DOHH2 (cell line): ENCODE results near the gene CSGALNACT2.

Experiments used
- H3F3A ChIP-seq: fragments of 200-600 bp; sonication (generic), shearing (Covaris generic); 2 replicates; pipeline ENCODE4 v1.6.0; 2016; ENCODE audit warnings: antibody characterized with exemption, mild to moderate bottlenecking; ENCODE audit not compliant: control insufficient read depth, insufficient read depth
- H3K27ac ChIP-seq: fragments of 200-600 bp; sonication (generic); 2 replicates; pipeline ENCODE4 v1.5.1; 2014; ENCODE audit warnings: low read depth, mild to moderate bottlenecking, low read length, moderate library complexity
- H3K27me3 ChIP-seq: fragments of 200-600 bp; sonication (generic); 2 replicates; pipeline ENCODE4 v1.6.1; 2014; ENCODE audit warnings: mild to moderate bottlenecking, low read length, mixed read lengths; ENCODE audit not compliant: control insufficient read depth
- H3K36me3 ChIP-seq: fragments of 200-600 bp; sonication (generic); 2 replicates; pipeline ENCODE4 v1.6.1; 2014; ENCODE audit warnings: mild to moderate bottlenecking, low read length, moderate library complexity, mixed read lengths; ENCODE audit not compliant: control insufficient read depth
- H3K4me1 ChIP-seq: fragments of 200-600 bp; sonication (generic); 2 replicates; pipeline ENCODE4 v1.6.1; 2014; ENCODE audit warnings: mild to moderate bottlenecking, low read length, mixed read lengths; ENCODE audit not compliant: control insufficient read depth
- H3K4me2 ChIP-seq: fragments of 200-600 bp; sonication (generic); 2 replicates; pipeline ENCODE4 v1.6.0; 2014; ENCODE audit warnings: mild to moderate bottlenecking, low read length, moderate library complexity
- H3K4me3 ChIP-seq: fragments of 200-600 bp; sonication (generic); 2 replicates; pipeline ENCODE4 v1.5.1; 2014; ENCODE audit warnings: mild to moderate bottlenecking, low read length, mixed read lengths
- H3K79me2 ChIP-seq: fragments of 200-600 bp; sonication (generic); 2 replicates; pipeline ENCODE4 v1.6.1; 2014; ENCODE audit warnings: mild to moderate bottlenecking, low read length, mixed read lengths; ENCODE audit not compliant: control insufficient read depth
- H3K9me2 ChIP-seq: fragments of 200-600 bp; sonication (generic); replicated peaks from 2 replicates; pipeline ENCODE4 v1.6.1; 2014; ENCODE audit warnings: mild to moderate bottlenecking, low read length, mixed read lengths; ENCODE audit not compliant: control insufficient read depth
- H3K9me3 ChIP-seq: fragments of 200-600 bp; sonication (generic); 2 replicates; pipeline ENCODE4 v1.6.1; 2014; ENCODE audit warnings: antibody characterized with exemption, low read length, mixed read lengths; ENCODE audit not compliant: control insufficient read depth, insufficient read depth
- H4K20me1 ChIP-seq: fragments of 200-600 bp; sonication (generic); 2 replicates; pipeline ENCODE4 v1.6.0; 2014; ENCODE audit warnings: low read depth, mild to moderate bottlenecking, antibody characterized with exemption, low read length, moderate library complexity; ENCODE audit not compliant: control insufficient read depth, insufficient read depth
- EZH2phosphoT487 ChIP-seq: fragments of 200-600 bp; sonication (generic); IDR thresholded peaks from 2 replicates; pipeline ENCODE4 v1.6.1; 2017; ENCODE audit warnings: borderline replicate concordance, mild to moderate bottlenecking, antibody characterized with exemption, low read length, moderate library complexity, mixed read lengths
- TF ChIP-seq, protein P1 (sequence below): fragments of 200-600 bp; sonication (generic); IDR thresholded peaks from one replicate; pipeline ENCODE4 v1.5.1; 2014; ENCODE audit warnings: antibody characterized with exemption, mild to moderate bottlenecking, low read depth, low read length; ENCODE audit not compliant: poor library complexity, severe bottlenecking

CSGALNACT2 gene

GRCh38 chr10:43216931-43217562 lies 78.8 kb downstream of the CSGALNACT2 start:
- Histone ChIP-seq H3K9me2 (no peaks in the 10 kb centered on the region), H3K79me2 (no peaks in the 10 kb centered on the region), H3K27ac (no peak overlapping the region), H3F3A (no peaks in the 10 kb centered on the region), H3K36me3 (no peaks in the 10 kb centered on the region), H3K4me1 (no peaks in the 10 kb centered on the region), H4K20me1 (no peaks in the 10 kb centered on the region), H3K9me3 (no peaks in the 10 kb centered on the region), H3K4me3 (no peak overlapping the region), H3K27me3 (no peaks in the 10 kb centered on the region), H3K4me2 (no peak overlapping the region)
- TF ChIP-seq, protein P1, sequence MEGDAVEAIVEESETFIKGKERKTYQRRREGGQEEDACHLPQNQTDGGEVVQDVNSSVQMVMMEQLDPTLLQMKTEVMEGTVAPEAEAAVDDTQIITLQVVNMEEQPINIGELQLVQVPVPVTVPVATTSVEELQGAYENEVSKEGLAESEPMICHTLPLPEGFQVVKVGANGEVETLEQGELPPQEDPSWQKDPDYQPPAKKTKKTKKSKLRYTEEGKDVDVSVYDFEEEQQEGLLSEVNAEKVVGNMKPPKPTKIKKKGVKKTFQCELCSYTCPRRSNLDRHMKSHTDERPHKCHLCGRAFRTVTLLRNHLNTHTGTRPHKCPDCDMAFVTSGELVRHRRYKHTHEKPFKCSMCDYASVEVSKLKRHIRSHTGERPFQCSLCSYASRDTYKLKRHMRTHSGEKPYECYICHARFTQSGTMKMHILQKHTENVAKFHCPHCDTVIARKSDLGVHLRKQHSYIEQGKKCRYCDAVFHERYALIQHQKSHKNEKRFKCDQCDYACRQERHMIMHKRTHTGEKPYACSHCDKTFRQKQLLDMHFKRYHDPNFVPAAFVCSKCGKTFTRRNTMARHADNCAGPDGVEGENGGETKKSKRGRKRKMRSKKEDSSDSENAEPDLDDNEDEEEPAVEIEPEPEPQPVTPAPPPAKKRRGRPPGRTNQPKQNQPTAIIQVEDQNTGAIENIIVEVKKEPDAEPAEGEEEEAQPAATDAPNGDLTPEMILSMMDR, result no peak
- TF ChIP-seq EZH2phosphoT487, result no peak

DNA sequence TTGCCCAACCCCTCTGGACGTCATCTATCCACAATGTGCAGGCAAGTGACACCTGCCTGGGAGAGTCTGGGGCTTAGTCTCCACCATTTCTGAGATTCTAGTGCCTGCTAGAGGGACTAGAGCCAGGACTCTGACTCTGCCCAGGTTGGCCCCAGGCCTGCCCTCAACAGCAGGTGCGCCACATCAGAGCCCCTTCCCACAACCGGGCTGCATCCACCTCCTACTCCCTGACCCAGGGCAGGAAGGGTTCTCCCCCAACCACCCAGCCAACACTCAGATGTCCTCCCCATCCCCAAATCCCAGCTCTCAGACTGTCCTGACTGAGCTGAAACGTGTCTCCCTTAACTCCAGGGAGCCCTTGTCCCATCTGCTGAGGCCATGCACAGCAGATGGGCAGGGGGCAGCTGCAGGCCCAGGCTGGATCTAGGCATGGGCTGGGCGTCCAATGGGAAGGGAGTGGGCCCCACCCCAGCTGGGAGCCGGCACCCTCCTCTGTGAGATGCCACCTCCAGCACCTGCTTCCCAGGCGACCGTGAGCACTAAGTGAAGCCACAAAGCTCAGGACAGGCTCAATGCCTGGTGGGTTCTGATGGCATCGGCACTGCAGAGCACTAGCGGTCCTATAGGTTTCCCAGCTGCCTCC lies 79.4 kb downstream of the CSGALNACT2 start:
- no peak for TF ChIP-seq EZH2phosphoT487
- TF ChIP-seq, protein P1, result no peak
- Histone ChIP-seq H3K4me1 (no peaks in the 10 kb centered on the region), H3K9me3 (no peaks in the 10 kb centered on the region), H3K27ac (no peak overlapping the region), H3K79me2 (no peaks in the 10 kb centered on the region), H3K9me2 (no peaks in the 10 kb centered on the region), H3K4me3 (no peak overlapping the region), H3K4me2 (no peak overlapping the region), H4K20me1 (no peaks in the 10 kb centered on the region), H3K36me3 (no peaks in the 10 kb centered on the region), H3F3A (no peaks in the 10 kb centered on the region), H3K27me3 (no peaks in the 10 kb centered on the region)

- H3K36me3 ChIP-seq, result no peaks in the 10 kb centered on the region
- no peaks in the 10 kb centered on the region for H4K20me1 ChIP-seq
- no peaks in the 10 kb centered on the region for H3F3A ChIP-seq
- no peak overlapping the region for H3K4me2 ChIP-seq
- H3K27me3 ChIP-seq, result no peaks in the 10 kb centered on the region; the same call in 1 of the 2 replicates
- H3K9me2 ChIP-seq, result no peaks in the 10 kb centered on the region
- H3K27ac ChIP-seq, result no peak overlapping the region
- H3K9me3 ChIP-seq, result no peaks in the 10 kb centered on the region
- TF ChIP-seq, protein P1, result no peak
- TF ChIP-seq EZH2phosphoT487, result no peak
- H3K79me2 ChIP-seq, result no peaks in the 10 kb centered on the region
- no peak overlapping the region for H3K4me3 ChIP-seq
- no peaks in the 10 kb centered on the region for H3K4me1 ChIP-seq
Measured at GRCh38 chr10:43218206-43218950, 80.1 kb downstream of the CSGALNACT2 start.
